GM19397 (cell line): ENCODE measurements around the gene MTG2.

Experiments
- ATAC-seq: cut with Tn5 transposase; IDR thresholded peaks from one replicate; pipeline ENCODE4 v1.9.1; 2021; ENCODE audit warnings: mild to moderate bottlenecking, moderate library complexity; ENCODE audit not compliant: unreplicated experiment

Gene MTG2

GRCh38 chr20:62183426-62184142 is 756 bp downstream of the MTG2 start:
- no peak for ATAC-seq

GRCh38 chr20:62186096-62186426 is 3.2 kb downstream of the MTG2 start:
- no peak for ATAC-seq

- no peak for ATAC-seq
Observed at GRCh38 chr20:62186887-62187866, 4.3 kb downstream of the MTG2 start.

GRCh38 chr20:62190639-62191411 is 8.0 kb downstream of the MTG2 start:
- no peak for ATAC-seq

GRCh38 chr20:62191781-62192559 is 9.1 kb downstream of the MTG2 start:
- ATAC-seq, result no peak

- ATAC-seq, result no peak
Observed at GRCh38 chr20:62192635-62193034, 9.8 kb downstream of the MTG2 start.

GRCh38 chr20:62193079-62194025 is 10.5 kb downstream of the MTG2 start:
- ATAC-seq, result no peak

GRCh38 chr20:62195075-62195405 is 12.2 kb downstream of the MTG2 start:
- no peak for ATAC-seq

- ATAC-seq, result no peak
Observed at GRCh38 chr20:62195736-62196135, 12.9 kb downstream of the MTG2 start.

- no peak for ATAC-seq
Observed at GRCh38 chr20:62196286-62196685, 13.5 kb downstream of the MTG2 start.

GRCh38 chr20:62197311-62197710 is 14.5 kb downstream of the MTG2 start:
- ATAC-seq, result no peak

GRCh38 chr20:62197801-62198200 is 15.0 kb downstream of the MTG2 start:
- no peak for ATAC-seq

GRCh38 chr20:62198496-62198895 is 15.7 kb downstream of the MTG2 start:
- ATAC-seq, result no peak

- ATAC-seq, result no peak
Observed at GRCh38 chr20:62198931-62199330, 16.1 kb downstream of the MTG2 start.

GRCh38 chr20:62200491-62201172 is 17.8 kb downstream of the MTG2 start:
- ATAC-seq, result no peak

GRCh38 chr20:62201173-62202082 is 18.6 kb downstream of the MTG2 start:
- ATAC-seq, result no peak

GRCh38 chr20:62202083-62202395 is 19.2 kb downstream of the MTG2 start:
- no peak for ATAC-seq

GRCh38 chr20:62202676-62203377 is 20.0 kb downstream of the MTG2 start:
- no peak for ATAC-seq
